Activated CD4-positive, CD25-positive, alpha-beta regulatory T cell treated with anti-CD3 and anti-CD28 coated beads, Interleukin-2, amount 50 U/mL, for 24 hours (primary cell): Measurements from ENCODE around the gene MAGED2.
A peak's percentile ranks its signal among the peaks of the same experiment; 100 is the strongest.
"Not testable (repeated sequence)": the region's sequence is repeated elsewhere in the genome, so short reads cannot be mapped to it uniquely, and the experiment has no call there.

Experiments
- ATAC-seq, 2 donors: fragments of 150-1000 bp; cut with Tn5 transposase; one replicate each; pipeline ENCODE4 v1.10.0; 2021; ENCODE audit warnings: mild to moderate bottlenecking in 1 of 2, moderate library complexity in 1 of 2

MAGED2 gene

GRCh38 chrX:54818221-54818620 lies 10.7 kb downstream of the MAGED2 start:
- no peak for ATAC-seq

- no peak for ATAC-seq
Measured at GRCh38 chrX:54819201-54819600, 11.7 kb downstream of the MAGED2 start.

GRCh38 chrX:54820737-54821136 lies 13.2 kb downstream of the MAGED2 start:
- no peak for ATAC-seq

GRCh38 chrX:54821310-54821709 lies 13.8 kb downstream of the MAGED2 start:
- ATAC-seq: no peak

- no peak for ATAC-seq
Measured at GRCh38 chrX:54824195-54824594, 16.6 kb downstream of the MAGED2 start.

GRCh38 chrX:54824722-54825121 lies 17.2 kb downstream of the MAGED2 start:
- ATAC-seq: no peak

- ATAC-seq: peak in 1 of 2 donors; percentile 41
Measured at GRCh38 chrX:54825716-54826438, 18.3 kb downstream of the MAGED2 start.

- no peak for ATAC-seq
Measured at GRCh38 chrX:54826598-54826997, 19.1 kb downstream of the MAGED2 start.

GRCh38 chrX:54838583-54838982 lies 31.0 kb downstream of the MAGED2 start:
- no peak for ATAC-seq

- not testable (repeated sequence) for ATAC-seq
Measured at GRCh38 chrX:54841184-54841874, 33.8 kb downstream of the MAGED2 start.

GRCh38 chrX:54842607-54843006 lies 35.1 kb downstream of the MAGED2 start:
- no peak for ATAC-seq

- no peak for ATAC-seq
Measured at GRCh38 chrX:54843050-54843449, 35.5 kb downstream of the MAGED2 start.

GRCh38 chrX:54847700-54848099 lies 40.2 kb downstream of the MAGED2 start:
- ATAC-seq: not testable (repeated sequence)

- ATAC-seq: no peak
Measured at GRCh38 chrX:54865208-54865607, 57.7 kb downstream of the MAGED2 start.
